CD8-positive, alpha-beta memory T cell (primary cell): ENCODE data around the gene CACTIN. TPM values are rescaled to one million over a fixed set of nuclear protein-coding genes. Genes with fewer than 3 reads are reported as not detected.

Source experiments
- CTCF ChIA-PET: fragments of 350-600 bp; sonication (Branson Sonifier 250); formaldehyde crosslinking; loops from one replicate; lab custom pipeline; 2021; ENCODE audit warnings: antibody characterized with exemption; lab: Charles Lee
- POLR2A ChIA-PET: fragments of 350-600 bp; sonication (Branson Sonifier 250); formaldehyde crosslinking; loops from one replicate; lab custom pipeline; 2021; ENCODE audit warnings: antibody characterized with exemption; lab: Charles Lee
- DNase-seq, 5 donors: peaks; one replicate each; pipeline versions ENCODE4 v3.0.0 to v3.0.0-alpha.2; 2020 to 2022; ENCODE audit warnings: mixed read lengths in 1 of 5
- H3K27ac ChIP-seq: one replicate; pipeline ENCODE4 v1.7.0; 2013; ENCODE audit warnings: low read depth, mild to moderate bottlenecking, low read length, moderate library complexity
- H3K27me3 ChIP-seq: 2 replicates; pipeline ENCODE4 v1.7.0; 2013; ENCODE audit warnings: low read length, mild to moderate bottlenecking; ENCODE audit not compliant: insufficient read depth, poor library complexity, severe bottlenecking
- H3K36me3 ChIP-seq: 2 replicates; pipeline ENCODE4 v1.7.0; 2013; ENCODE audit warnings: mild to moderate bottlenecking, low read length, moderate library complexity; ENCODE audit not compliant: insufficient read depth
- H3K4me1 ChIP-seq: 2 replicates; pipeline ENCODE4 v1.7.0; 2013; ENCODE audit warnings: mild to moderate bottlenecking, low read length, moderate library complexity; ENCODE audit not compliant: insufficient read depth
- H3K4me3 ChIP-seq: 2 replicates; pipeline ENCODE4 v1.7.0; 2013; ENCODE audit warnings: mild to moderate bottlenecking, low read length
- H3K9me3 ChIP-seq: 2 replicates; pipeline ENCODE4 v1.7.0; 2013; ENCODE audit warnings: mild to moderate bottlenecking, low read length
- H3K27ac Mint-ChIP-seq, 8 donors: one replicate each; pipeline ENCODE4 v1.8.0; 2020 to 2021; ENCODE audit warnings: mixed read lengths in 8 of 8, mild to moderate bottlenecking in 6 of 8, inconsistent platforms in 3 of 8, moderate library complexity in 3 of 8
- H3K27me3 Mint-ChIP-seq, 2 donors: one replicate each; pipeline ENCODE4 v1.8.0; 2020 to 2021; ENCODE audit warnings: mixed read lengths in 2 of 2, mild to moderate bottlenecking in 1 of 2, moderate library complexity in 1 of 2
- H3K36me3 Mint-ChIP-seq, 3 donors: one replicate each; pipeline ENCODE4 v1.8.0; 2020 to 2021; ENCODE audit warnings: mixed read lengths in 3 of 3, inconsistent platforms in 1 of 3, mild to moderate bottlenecking in 1 of 3
- H3K4me1 Mint-ChIP-seq, 3 donors: one replicate each; pipeline ENCODE4 v1.8.0; 2020 to 2021; ENCODE audit warnings: mixed read lengths in 3 of 3, inconsistent platforms in 1 of 3, mild to moderate bottlenecking in 1 of 3
- H3K4me3 Mint-ChIP-seq, 7 donors: one replicate each; pipeline ENCODE4 v1.8.0; 2020 to 2021; ENCODE audit warnings: mixed read lengths in 7 of 7, mild to moderate bottlenecking in 6 of 7, moderate library complexity in 4 of 7, inconsistent platforms in 2 of 7
- H3K9me3 Mint-ChIP-seq, 5 donors: one replicate each; pipeline ENCODE4 v1.8.0; 2020 to 2022; ENCODE audit warnings: mixed read lengths in 5 of 5, mild to moderate bottlenecking in 3 of 5, moderate library complexity in 2 of 5, inconsistent platforms in 1 of 5
- polyA plus RNA-seq: library from polyadenylated mRNA; unstranded; fragments of 300-500 nt; fragmentation: Illumina TruSeq; gene quantifications from one replicate; pipeline ENCODE4 v1.2.3, GENCODE V29; 2021
- total RNA-seq, 2 experiments: library from RNA; stranded (reverse); gene quantifications; one replicate each; pipeline ENCODE4 v1.2.3, GENCODE V29; 2021

CACTIN gene
- total and polyA plus RNA-seq, 3 experiments from 2014 or later, result 16.8 to 39.5 (median 37.2) TPM

GRCh38 chr19:3670796-3671679 lies 44.4 kb upstream of the CACTIN start:
- peak in 1 of 5 donors; percentile 66 for DNase-seq
- H3K36me3 ChIP-seq, result no peaks in the 10 kb centered on the region
- peaks cover 22% of the 10 kb centered on the region for H3K4me1 ChIP-seq
- ChIA-PET POLR2A (interaction anchor here (0.5 to 0.6 kb wide), 2 partner anchors 21 to 45 kb away, joined by 3 read pairs; no protein-coding TSS in a partner anchor), CTCF (interaction anchor here (1.0 to 1.8 kb wide), 3 partner anchors 17 to 26 kb away, joined by 3 to 6 read pairs (median 4); no protein-coding TSS in a partner anchor)
- no peaks in the 10 kb centered on the region for H3K27me3 ChIP-seq
- peak overlapping the region in 5 of 7 donors; percentile 54 to 77 (median 59) for H3K4me3 Mint-ChIP-seq
- H3K4me1 Mint-ChIP-seq, result peaks cover 13 to 57% (median 17%) of the 10 kb centered on the region in 3 donors
- H3K9me3 Mint-ChIP-seq, result no peaks in the 10 kb centered on the region
- H3K27ac ChIP-seq, result peak overlapping the region; percentile 86
- H3K4me3 ChIP-seq, result no peak overlapping the region
- peak overlapping the region in 3 of 8 donors; percentile 52 to 80 (median 79) for H3K27ac Mint-ChIP-seq
- peaks cover 0 to 14% (median 3%) of the 10 kb centered on the region in 3 donors for H3K36me3 Mint-ChIP-seq
- no peaks in the 10 kb centered on the region for H3K27me3 Mint-ChIP-seq
- no peaks in the 10 kb centered on the region for H3K9me3 ChIP-seq

- Histone ChIP-seq H3K36me3 (no peaks in the 10 kb centered on the region), H3K27ac (peak overlapping the region; percentile 86), H3K4me3 (no peak overlapping the region), H3K27me3 (no peaks in the 10 kb centered on the region), H3K9me3 (no peaks in the 10 kb centered on the region), H3K4me1 (peaks cover 22% of the 10 kb centered on the region)
- Mint-ChIP-seq H3K27me3 (no peaks in the 10 kb centered on the region), H3K4me1 (peaks cover 13 to 54% (median 17%) of the 10 kb centered on the region in 3 donors), H3K4me3 (peak overlapping the region in 2 of 7 donors; percentile 23 to 59), H3K36me3 (peaks cover 0 to 14% (median 3%) of the 10 kb centered on the region in 3 donors), H3K9me3 (no peaks in the 10 kb centered on the region), H3K27ac (peak overlapping the region in 1 of 8 donors; percentile 50)
- DNase-seq, result no peak
- ChIA-PET CTCF (no interaction called here), POLR2A (no interaction called here)
Measured at GRCh38 chr19:3669947-3670795, 43.6 kb upstream of the CACTIN start.

GRCh38 chr19:3669082-3669946 lies 42.7 kb upstream of the CACTIN start:
- Mint-ChIP-seq H3K9me3 (no peaks in the 10 kb centered on the region), H3K27ac (peak overlapping the region in 1 of 8 donors; percentile 92), H3K4me1 (peaks cover 8 to 50% (median 13%) of the 10 kb centered on the region in 3 donors), H3K27me3 (no peaks in the 10 kb centered on the region), H3K4me3 (peak overlapping the region in 2 of 7 donors; percentile 8 to 20), H3K36me3 (peaks cover 0 to 8% (median 0%) of the 10 kb centered on the region in 3 donors)
- POLR2A ChIA-PET, result no interaction called here
- Histone ChIP-seq H3K27me3 (no peaks in the 10 kb centered on the region), H3K4me1 (peaks cover 22% of the 10 kb centered on the region), H3K9me3 (no peaks in the 10 kb centered on the region), H3K4me3 (no peak overlapping the region), H3K27ac (peak overlapping the region; percentile 24), H3K36me3 (no peaks in the 10 kb centered on the region)
- CTCF ChIA-PET, result interaction anchor here (1.7 kb wide), 1 partner anchor 50 kb away, joined by 4 read pairs; no protein-coding TSS in a partner anchor
- DNase-seq, result no peak

GRCh38 chr19:3668331-3669081 lies 41.9 kb upstream of the CACTIN start:
- Mint-ChIP-seq H3K36me3 (peaks cover 0 to 15% (median 0%) of the 10 kb centered on the region in 3 donors), H3K9me3 (no peaks in the 10 kb centered on the region), H3K27ac (peak overlapping the region in 1 of 8 donors; percentile 6), H3K4me1 (peaks cover 8 to 50% (median 13%) of the 10 kb centered on the region in 3 donors), H3K4me3 (peak overlapping the region in 1 of 7 donors; percentile 78), H3K27me3 (no peaks in the 10 kb centered on the region)
- CTCF ChIA-PET, result interaction anchor here (1.7 to 3.7 kb wide), 2 partner anchors 39 to 50 kb away, joined by 4 to 22 read pairs; partner anchors contain the start of gene TJP3
- DNase-seq, result no peak
- Histone ChIP-seq H3K27ac (no peak overlapping the region), H3K4me1 (peaks cover 22% of the 10 kb centered on the region), H3K36me3 (no peaks in the 10 kb centered on the region), H3K4me3 (no peak overlapping the region), H3K9me3 (no peaks in the 10 kb centered on the region), H3K27me3 (no peaks in the 10 kb centered on the region)
- POLR2A ChIA-PET, result no interaction called here

GRCh38 chr19:3667766-3668165 lies 41.2 kb upstream of the CACTIN start:
- H3K9me3 ChIP-seq, result no peaks in the 10 kb centered on the region
- ChIA-PET POLR2A (no interaction called here), CTCF (interaction anchor here (1.7 to 3.7 kb wide), 3 partner anchors 23 to 51 kb away, joined by 4 to 22 read pairs (median 15); partner anchors contain the start of gene TJP3)
- H3K27me3 ChIP-seq, result no peaks in the 10 kb centered on the region
- Mint-ChIP-seq H3K9me3 (no peaks in the 10 kb centered on the region), H3K4me1 (peaks cover 8 to 47% (median 10%) of the 10 kb centered on the region in 3 donors), H3K36me3 (peaks cover 0 to 21% (median 2%) of the 10 kb centered on the region in 3 donors), H3K27me3 (no peaks in the 10 kb centered on the region), H3K4me3 (no peak overlapping the region), H3K27ac (no peak overlapping the region)
- H3K27ac ChIP-seq, result no peak overlapping the region
- no peak for DNase-seq
- peaks cover 22% of the 10 kb centered on the region for H3K4me1 ChIP-seq
- H3K36me3 ChIP-seq, result no peaks in the 10 kb centered on the region
- no peak overlapping the region for H3K4me3 ChIP-seq

- ChIA-PET POLR2A (interaction anchor here (1.0 kb wide), 1 partner anchor 36 kb away, joined by 3 read pairs; no protein-coding TSS in a partner anchor), CTCF (interaction anchor here (1.1 to 3.7 kb wide), 5 partner anchors 24 to 155 kb away, joined by 4 to 22 read pairs (median 10); partner anchors contain the start of genes PIP5K1C and TJP3)
- H3K27ac ChIP-seq, result no peak overlapping the region
- peaks cover 19% of the 10 kb centered on the region for H3K4me1 ChIP-seq
- H3K4me1 Mint-ChIP-seq, result peaks cover 8 to 42% (median 8%) of the 10 kb centered on the region in 3 donors
- no peak overlapping the region for H3K27ac Mint-ChIP-seq
- no peaks in the 10 kb centered on the region for H3K9me3 Mint-ChIP-seq
- H3K4me3 Mint-ChIP-seq, result no peak overlapping the region
- no peaks in the 10 kb centered on the region for H3K9me3 ChIP-seq
- no peak overlapping the region for H3K4me3 ChIP-seq
- no peaks in the 10 kb centered on the region for H3K36me3 ChIP-seq
- no peak for DNase-seq
- peaks cover 0 to 22% (median 2%) of the 10 kb centered on the region in 3 donors for H3K36me3 Mint-ChIP-seq
- H3K27me3 Mint-ChIP-seq, result no peaks in the 10 kb centered on the region
- H3K27me3 ChIP-seq, result no peaks in the 10 kb centered on the region
Measured at GRCh38 chr19:3667037-3667638, 40.5 kb upstream of the CACTIN start.
